ENCODE data around the gene CCL3.
"Not testable (repeated sequence)": the region's sequence is repeated elsewhere in the genome, so short reads cannot be mapped to it uniquely, and the experiment has no call there.

Gene CCL3

DNA sequence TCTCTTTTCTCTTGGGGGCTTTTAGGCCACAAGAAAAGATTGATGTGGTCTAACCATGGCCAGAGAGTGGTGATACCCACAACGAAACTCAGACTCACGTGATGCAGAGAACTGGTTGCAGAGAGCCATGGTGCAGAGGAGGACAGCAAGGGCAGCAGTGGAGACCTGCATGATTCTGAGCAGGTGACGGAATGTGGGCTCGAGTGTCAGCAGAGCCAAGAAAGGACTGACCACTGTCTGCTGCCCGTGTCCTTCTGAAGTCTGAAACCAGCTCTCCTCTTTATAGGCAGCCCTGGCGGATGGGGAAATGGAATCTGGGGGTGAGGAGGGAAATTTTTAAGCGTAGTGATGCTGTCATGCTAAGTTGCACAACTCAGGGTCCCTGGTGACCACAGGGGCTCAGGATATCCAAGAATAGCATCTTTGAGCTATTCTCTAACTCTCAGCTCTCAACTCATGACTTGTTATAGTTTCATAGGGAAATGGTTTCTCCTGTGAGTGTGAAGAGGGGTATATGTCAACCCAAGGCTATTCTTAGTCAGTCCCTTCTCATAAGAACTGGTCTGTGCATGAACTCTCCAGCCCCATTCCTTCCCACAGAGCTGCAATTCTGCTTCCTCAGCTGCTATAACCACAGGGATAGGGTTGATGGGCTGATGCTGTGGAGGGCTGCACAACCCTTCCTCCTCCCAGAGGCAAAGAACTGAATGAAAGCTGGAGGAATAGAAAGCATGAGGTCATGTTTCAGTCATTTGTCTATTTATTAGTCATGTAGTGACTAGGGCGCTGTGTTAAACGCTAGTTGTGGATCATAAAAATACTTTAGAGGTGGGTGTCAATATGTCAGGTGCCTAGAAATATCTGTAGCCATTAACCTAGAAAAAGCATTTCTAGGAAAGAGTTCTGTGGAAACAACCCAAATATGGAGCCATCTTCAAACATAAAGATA is at the start of gene CCL3:
Gene CCL3 (minus strand): TSS at position 256 of the 949 bp plus-strand sequence. CDS start 85 bp downstream, at position 171.
- DNase-seq = no peak

DNA sequence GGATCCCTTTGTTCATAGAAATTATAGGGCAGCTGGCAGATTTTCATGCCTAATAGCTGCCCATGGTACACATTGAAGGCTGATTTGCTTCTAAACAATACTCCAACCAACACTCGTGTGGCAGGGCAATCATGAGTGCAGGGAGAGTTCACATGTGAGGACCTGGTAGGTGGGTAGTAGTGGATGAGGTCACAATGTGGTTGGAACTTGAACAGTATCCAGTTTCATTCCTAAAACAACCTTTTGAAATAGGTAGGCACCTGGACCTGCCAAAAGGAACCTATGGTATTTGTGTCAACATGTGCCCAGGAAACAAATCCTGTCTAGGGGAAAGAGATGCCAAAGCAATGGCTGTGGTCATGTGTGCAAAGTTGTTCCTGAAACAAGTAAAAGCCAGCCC is 46.5 kb upstream of the CCL3 start:
- no peak for DNase-seq

- no peak for DNase-seq
Observed at GRCh38 chr17:36136036-36136435, 46.1 kb upstream of the CCL3 start.

- no peak for DNase-seq
Observed at GRCh38 chr17:36135465-36135864, 45.5 kb upstream of the CCL3 start.

- DNase-seq = peak; percentile 80
Observed at GRCh38 chr17:36133602-36134236, 43.8 kb upstream of the CCL3 start.

GRCh38 chr17:36132421-36132831 is 42.5 kb upstream of the CCL3 start:
- DNase-seq = no peak

DNA sequence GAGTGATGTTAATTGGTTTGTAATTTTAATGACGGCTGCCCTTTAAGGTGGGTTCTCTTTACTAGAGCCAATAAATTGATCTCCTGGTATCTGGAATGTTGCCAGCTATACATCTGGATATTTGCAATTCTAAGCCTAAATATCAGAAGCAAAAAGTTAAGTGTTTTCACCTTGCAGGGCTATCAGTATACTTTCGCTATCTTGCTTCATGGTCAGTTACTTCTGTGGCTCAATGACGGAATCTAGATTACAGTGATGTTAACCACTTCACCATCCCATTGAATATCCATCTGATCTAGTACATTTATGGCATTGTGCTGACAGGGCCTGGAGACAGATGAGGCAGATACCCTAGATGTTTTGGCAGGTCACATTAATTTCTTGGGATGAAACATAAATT is 42.0 kb upstream of the CCL3 start:
- no peak for DNase-seq

- DNase-seq = no peak
Observed at GRCh38 chr17:36131421-36131820, 41.5 kb upstream of the CCL3 start.

GRCh38 chr17:36130346-36130745 is 40.4 kb upstream of the CCL3 start:
- DNase-seq = no peak

DNA sequence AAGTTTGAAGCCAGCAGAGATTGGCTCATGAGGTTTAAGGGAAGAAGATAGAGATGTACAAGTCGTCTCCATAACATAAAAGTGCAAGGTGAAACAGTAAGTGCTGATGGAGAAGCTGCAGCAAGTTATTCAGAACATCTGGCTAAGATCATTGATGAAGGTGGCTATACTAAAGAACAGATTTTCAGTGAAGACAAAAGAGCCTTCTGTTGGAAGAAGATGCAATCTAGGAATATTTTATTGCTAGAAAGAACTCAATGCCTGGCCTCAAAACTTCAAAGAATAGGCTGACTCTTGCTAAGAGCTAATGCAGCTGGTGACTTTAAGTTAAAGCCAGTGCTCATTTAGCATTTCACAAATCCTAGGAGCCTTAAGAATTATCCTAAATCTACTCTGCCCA is 39.7 kb upstream of the CCL3 start:
- DNase-seq = no peak

DNA sequence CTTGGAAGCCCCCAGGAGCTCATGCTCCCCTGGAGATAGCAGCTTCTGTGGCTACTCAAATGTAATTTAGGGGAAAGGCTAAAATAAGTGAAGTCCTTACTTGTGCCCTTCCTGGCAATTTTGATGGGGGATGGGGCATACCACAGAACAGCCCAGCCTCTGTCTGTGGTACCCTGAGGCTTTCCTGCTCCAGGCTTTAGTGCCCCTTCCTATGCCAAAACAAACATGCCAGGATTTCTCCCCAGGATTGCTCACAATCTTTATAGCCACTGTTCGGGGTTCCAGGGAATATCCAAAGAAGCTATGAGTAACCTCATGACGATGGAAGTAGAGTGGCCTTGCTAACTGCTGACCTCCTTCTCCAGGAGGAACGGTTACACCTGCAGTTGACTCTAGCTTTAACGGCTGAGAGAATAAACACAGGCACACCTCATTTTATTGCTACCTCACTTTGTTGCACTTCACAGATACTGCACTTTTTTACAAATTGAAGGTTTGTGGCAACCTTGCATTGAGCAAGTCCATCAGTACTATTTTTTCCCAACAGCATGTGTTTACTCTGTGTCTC is 38.6 kb upstream of the CCL3 start:
- no peak for DNase-seq

GRCh38 chr17:36127911-36128310 is 38.0 kb upstream of the CCL3 start:
- DNase-seq = no peak

- no peak for DNase-seq
Observed at GRCh38 chr17:36127199-36127893, 37.4 kb upstream of the CCL3 start.

DNA sequence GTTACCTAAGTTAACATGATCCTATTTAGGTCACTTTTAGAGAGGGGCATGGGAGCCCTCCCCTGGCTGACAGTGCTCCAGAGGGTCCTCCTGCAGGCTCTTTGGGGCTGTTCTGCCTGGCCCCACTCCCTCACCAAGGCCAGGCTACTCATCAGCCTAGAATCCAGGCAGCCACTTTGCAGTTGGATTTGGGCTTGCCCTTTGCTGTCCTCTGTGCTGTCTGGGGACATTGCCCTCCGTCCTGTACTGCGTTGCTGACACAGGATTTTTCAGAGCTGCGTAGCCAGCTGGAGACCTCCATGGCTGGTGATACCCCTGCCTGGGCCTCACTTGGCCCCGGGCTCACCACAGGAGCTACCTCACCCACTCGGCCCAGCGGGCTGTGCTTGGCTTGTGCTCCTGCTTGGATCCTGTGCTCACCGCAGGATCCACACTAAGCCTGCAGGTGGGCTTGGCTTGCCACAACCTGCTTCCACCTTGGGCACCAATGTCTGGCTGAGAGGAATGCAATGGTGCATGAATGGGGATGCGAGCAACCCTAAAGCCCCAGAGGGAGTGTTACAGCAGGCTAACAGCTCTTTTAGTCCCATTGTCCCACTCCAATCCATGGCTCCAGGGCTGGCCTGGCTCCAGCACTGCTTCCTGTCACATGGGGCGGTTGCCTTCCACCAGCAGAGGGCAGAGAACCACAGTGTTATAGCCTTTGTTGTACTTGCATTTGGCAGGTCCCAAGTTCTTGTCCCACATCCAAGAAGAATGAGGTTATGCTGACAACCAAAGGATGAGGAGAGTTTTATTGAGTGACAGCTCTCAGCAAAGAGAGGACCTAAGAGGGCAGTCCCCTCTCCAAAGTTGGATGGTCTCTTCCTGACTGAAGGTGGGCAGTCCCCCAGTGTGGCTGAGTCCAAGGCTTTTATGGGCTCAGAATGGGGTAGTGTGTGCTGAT is 35.2 kb upstream of the CCL3 start:
- DNase-seq = no peak

- DNase-seq = no peak
Observed at GRCh38 chr17:36123431-36123830, 33.5 kb upstream of the CCL3 start.

DNA sequence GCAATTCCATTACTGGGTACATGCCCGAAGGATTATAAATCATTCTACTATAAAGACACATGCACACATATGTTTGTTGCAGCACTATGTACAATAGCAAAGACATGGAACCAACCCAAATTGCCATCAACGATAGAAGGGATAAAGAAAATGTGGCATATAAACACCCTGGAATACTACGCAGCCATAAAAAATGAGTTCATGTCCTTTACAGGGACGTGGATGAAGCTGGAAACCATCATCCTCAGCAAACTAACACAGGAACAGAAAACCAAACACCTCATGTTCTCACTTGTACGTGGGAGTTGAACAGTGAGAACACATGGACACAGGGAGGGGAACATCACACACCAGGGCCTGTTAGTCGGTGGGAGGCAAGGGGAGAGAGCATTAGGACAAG is 31.2 kb upstream of the CCL3 start:
- DNase-seq = not testable (repeated sequence)

- DNase-seq = no peak
Observed at GRCh38 chr17:36120221-36120620, 30.3 kb upstream of the CCL3 start.

DNA sequence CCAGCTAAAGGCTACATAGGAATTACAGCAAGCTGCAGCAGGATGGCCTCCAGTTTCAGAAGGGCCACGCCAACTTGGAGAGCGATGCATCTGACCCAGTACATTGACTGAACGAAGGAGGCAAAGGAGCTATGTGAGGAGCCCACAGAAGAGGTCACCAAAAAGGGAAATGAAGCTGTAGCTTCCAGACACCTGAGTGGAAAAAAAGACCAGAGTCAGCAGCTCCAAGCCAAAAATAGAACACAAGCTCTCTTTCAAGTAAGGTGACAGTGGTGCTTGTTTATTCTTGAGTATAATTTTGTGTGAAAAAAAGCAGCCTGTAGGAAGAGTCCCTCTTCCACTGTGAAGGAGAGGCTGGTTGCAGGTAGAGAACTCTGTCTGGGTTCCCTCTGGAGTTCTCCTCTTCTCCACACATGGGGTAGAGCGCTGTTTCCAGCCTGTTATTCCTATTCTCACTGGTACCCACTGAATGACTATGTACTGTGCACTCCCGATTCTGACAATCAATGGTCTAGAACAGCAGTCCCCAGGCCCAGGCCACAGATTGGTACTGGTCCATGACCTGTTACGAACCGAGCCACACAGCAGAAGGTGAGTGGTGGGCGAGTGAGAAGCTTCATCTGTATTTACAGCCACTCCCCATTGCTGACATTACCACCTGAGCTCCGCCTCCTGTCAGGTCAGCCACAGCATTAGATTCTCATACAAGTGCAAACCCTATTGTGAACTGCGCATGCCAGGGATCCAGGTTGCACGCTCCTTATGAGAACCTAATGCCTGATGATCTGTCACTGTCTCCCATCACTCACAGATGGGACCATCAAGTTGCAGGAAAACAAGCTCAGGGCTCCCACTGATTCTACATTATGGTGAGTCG is 28.8 kb upstream of the CCL3 start:
- peak; percentile 85 for DNase-seq

- peak; percentile 18 for DNase-seq
Observed at GRCh38 chr17:36117505-36118382, 27.8 kb upstream of the CCL3 start.

DNA sequence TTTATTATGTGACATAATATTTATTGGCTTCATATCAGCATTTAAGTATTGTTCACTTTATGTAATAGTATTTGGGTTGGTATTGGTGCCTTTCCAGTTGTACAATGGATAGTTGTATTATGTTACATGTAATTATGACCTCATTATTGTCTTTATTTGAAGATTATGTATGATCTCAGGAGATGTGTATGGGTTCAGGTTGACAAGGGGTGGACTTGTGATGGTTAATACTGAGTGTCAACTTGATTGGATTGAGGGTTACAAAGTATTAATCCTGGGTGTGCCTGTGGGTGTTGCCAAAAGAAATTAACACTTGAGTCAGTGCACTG is 25.7 kb upstream of the CCL3 start:
- DNase-seq = not testable (repeated sequence)
